ENCODE data around the gene ANXA7.
A peak's percentile ranks its signal among the peaks of the same experiment; 100 is the strongest.

The ANXA7 gene

GRCh38 chr10:73359492-73359891 lies 54.4 kb downstream of the ANXA7 start:
- peak overlapping the region; percentile 68 for H3K27ac ChIP-seq
- no peak for TF ChIP-seq ZFX (IDR thresholded peaks at IDR 0.05; ENCODE audit: borderline replicate concordance)
- no peak for TF ChIP-seq CTCF (IDR thresholded peaks at IDR 0.05)

- TF ChIP-seq CTCF (IDR thresholded peaks at IDR 0.05), result no peak
- no peak for TF ChIP-seq ZFX (IDR thresholded peaks at IDR 0.05; ENCODE audit: borderline replicate concordance)
- H3K27ac ChIP-seq, result peak within 1 kb of the TSS; percentile 68
Measured at GRCh38 chr10:73358331-73359279, 55.3 kb downstream of the ANXA7 start, which contains the start of gene CFAP70. CFAP70 (minus strand) TSS chr10:73358864; CDS start chr10:73354796, 4,068 bp downstream.

GRCh38 chr10:73357821-73358220 lies 56.0 kb downstream of the ANXA7 start:
- no peak for TF ChIP-seq ZFX (IDR thresholded peaks at IDR 0.05; ENCODE audit: borderline replicate concordance)
- no peak for TF ChIP-seq CTCF (IDR thresholded peaks at IDR 0.05)
- peak overlapping the region; percentile 68 for H3K27ac ChIP-seq

GRCh38 chr10:73357166-73357565 lies 56.7 kb downstream of the ANXA7 start:
- H3K27ac ChIP-seq, result no peak overlapping the region
- no peak for TF ChIP-seq ZFX (IDR thresholded peaks at IDR 0.05; ENCODE audit: borderline replicate concordance)
- TF ChIP-seq CTCF (IDR thresholded peaks at IDR 0.05), result no peak

- H3K27ac ChIP-seq, result no peak overlapping the region
- no peak for TF ChIP-seq ZFX (IDR thresholded peaks at IDR 0.05; ENCODE audit: borderline replicate concordance)
- no peak for TF ChIP-seq CTCF (IDR thresholded peaks at IDR 0.05)
Measured at GRCh38 chr10:73344269-73344668, 69.6 kb downstream of the ANXA7 start.

- no peak for TF ChIP-seq CTCF (IDR thresholded peaks at IDR 0.05)
- TF ChIP-seq ZFX (IDR thresholded peaks at IDR 0.05; ENCODE audit: borderline replicate concordance), result no peak
- no peak overlapping the region for H3K27ac ChIP-seq
Measured at GRCh38 chr10:73340121-73340520, 73.7 kb downstream of the ANXA7 start.

GRCh38 chr10:73339436-73339835 lies 74.4 kb downstream of the ANXA7 start:
- no peak overlapping the region for H3K27ac ChIP-seq
- no peak for TF ChIP-seq ZFX (IDR thresholded peaks at IDR 0.05; ENCODE audit: borderline replicate concordance)
- no peak for TF ChIP-seq CTCF (IDR thresholded peaks at IDR 0.05)

All from 22Rv1 (cell line).